HG03139 (cell line): Measurements from ENCODE around the gene RFX2.

Experiments used
- ATAC-seq: cut with Tn5 transposase; IDR thresholded peaks from one replicate; pipeline ENCODE4 v1.9.1; 2021; ENCODE audit not compliant: unreplicated experiment

RFX2 gene

DNA sequence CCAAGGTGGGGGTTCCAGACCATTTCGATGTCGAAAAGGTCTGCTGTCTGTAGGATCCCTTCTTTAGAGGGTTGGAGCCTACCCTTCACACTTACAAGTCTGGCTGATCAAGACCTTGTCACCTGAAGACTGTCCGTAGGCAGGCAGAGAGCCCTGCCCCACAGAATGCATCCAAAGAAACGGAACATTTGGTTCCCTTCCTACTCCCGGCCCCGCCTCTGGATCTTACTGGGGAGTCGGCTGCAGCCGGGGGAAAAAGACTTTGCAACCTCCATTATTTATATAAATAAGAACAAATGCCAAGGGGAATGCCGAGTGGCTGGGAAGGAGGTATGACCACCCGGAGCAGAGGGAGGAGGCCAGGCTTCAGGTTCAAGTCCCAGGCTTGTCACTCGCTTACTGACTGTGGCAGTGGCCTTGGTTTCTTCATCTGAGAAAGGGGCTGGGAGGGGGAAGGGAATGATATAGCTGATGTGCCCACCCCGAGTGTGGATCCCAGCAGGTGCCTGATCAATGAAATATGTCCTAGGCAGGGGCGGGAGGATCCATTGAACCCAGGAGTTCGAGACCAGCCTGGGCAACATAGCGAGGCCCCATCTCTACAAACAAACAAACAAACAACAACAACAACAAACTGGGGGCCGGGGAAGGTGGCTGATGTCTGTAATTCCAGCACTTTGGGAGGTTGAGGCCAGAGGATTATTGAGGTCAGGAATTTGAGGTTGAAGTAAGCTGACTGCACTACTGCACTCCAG, 48.7 kb downstream of the RFX2 start:
- ATAC-seq = no peak

DNA sequence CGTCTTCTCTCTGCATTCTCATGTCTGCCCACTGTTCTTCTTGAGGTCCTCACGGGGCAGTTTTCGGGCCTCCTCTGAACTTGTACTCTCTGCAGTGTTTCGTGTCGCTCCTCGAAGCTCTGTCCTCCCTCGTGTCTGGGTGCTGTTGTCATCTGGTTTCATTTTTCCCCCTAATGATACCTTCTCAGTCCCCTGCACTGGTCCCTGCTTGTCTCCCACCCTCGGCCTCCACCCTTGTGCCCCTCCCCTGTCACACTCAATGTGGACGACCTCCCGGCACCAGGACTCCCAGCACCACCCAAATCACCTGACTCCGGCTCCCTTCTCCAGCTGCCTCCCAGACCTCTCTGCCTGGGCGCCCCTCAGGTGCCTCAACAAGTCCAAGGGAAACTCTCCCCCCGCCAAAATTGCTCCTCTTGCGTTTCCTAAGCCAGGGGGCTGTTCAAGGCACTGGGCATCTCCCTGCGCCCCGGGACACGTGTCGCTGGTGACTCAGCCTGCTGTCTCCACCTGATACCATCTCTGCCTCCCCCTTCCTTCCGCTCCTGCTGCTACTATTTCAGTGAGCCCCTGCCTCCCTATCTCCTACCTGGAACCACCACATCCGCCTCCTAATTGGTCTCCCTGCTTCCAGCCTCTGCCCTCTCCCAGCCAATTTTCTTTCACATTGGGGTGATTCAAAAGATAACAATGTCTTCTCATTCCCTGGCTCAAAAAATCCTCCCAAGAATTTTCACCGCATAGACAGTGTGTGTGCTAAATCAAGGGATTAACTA, 49.5 kb downstream of the RFX2 start:
- no peak for ATAC-seq

DNA sequence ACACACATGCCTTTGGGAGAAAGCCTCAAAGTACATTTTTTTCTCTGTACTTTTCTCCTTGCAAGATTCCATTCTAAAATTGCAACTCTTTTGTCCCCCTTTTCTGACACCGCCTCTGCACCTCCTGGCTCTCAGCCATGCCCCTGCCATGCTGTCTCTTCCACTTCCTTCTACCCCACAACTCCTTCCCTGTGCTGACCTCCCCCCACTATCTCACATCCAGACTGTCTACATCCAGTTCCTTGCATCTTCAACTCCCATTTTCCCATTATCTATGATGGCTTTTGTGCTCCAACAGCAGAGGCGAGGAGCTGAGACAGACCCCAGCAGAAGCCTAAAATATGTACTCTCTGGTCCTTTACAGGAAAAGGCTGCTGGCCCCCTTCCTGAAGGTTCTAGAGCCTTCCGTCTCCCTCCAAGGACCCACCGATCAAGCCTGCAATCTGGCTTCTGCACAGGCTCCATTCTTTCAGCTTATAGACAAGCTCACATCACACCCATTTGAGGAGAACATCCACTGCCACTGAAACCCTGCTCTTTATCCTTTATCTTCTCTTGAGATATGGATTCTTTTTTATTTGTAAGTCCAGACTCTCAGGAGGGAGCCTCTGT, 50.2 kb downstream of the RFX2 start:
- ATAC-seq = no peak

DNA sequence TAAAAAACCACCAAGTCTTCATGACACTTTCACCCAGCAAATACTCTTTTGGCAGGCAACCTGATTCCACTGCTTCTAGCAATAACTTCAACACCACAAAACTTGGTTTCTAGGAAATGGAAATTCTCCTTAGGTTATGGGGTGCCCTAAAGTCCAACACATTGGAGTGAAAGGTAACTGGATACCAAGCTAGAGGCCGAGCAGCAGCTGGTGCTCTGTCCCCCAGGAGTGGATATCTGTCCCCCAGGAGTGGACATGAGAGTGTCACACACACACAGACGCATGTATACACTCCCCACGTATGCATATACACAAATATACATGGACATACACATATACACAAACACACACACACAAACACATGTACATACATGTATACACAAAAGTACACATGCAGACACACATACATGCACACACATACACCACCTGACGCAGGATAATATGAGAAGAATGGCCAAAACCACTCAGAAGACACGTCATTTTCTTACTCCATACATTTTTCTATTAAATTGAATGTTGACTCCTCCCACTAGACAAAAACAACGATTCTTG, 50.8 kb downstream of the RFX2 start:
- no peak for ATAC-seq

DNA sequence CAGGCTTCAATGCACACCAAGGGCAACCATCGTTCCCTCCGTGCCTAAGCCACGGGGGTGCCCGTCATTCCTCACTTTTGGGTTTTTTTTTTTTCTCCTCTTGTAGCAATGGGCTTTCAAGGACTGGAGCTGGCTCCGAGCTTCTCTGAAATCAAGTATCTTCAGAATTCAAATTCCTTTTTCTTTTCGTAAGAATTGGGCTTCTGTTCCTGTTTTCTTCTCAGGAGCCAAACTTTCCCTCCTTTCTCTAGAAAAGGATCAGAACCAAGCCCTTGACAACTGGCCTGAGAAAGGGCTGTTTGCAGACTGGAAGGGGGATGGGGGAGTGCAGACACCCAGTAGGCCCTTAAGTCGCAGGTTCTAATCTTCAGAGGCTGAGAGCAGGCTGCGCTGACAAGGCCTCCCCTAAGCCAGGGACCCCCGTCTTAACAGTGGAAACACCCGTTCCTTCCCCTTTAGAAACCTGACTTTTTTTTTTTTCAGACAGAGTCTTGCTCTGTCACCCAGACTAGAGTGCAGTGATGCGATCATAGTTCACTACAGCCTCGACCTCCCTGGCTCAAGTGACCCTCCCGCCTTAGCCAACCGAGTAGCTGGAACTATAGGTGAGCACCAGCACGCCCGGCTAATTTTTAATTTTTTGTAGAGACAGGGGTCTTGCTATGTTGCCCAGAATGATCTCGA, 51.6 kb downstream of the RFX2 start:
- no peak for ATAC-seq

DNA sequence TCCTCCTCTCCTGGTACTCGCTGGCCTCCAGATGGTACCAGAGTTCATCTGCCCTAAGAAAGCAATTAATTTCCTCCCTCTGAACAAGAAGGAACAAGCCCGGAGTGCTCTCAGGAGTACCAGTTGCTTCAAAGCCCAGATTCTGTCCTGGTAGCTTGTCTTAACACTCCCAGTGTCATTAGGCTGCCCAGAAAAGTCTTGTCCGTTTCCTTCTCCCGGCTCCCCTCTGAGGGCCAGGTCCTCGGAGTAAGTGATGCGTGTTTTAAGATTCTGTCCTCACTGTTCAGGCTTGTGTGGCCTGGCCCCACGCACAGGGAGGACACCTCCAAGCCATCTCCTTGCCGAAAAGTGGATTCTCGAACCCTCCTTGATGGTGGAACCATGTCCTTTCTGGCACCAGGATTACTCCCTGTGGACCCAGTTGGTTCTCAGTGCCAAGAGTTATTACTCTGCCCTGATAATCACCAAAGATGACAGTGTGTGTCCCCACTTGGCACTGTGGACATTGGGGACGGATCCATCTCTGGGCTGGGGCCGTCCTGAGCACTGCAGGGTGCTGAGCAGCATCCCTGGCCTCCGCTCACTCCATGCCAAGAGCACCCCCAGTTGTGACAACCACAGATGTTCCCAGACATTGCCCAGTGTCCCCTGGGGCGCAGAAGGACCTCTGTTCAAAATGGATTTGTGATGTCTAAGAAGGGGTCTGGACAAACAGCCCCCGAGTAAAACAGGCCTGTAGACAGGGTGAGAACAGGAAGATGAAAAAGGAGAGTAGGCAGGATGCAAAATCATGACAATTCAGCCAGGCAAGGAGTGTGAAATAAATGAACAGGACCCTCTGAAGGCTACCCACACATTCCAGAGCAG, 52.4 kb downstream of the RFX2 start:
- ATAC-seq = no peak

DNA sequence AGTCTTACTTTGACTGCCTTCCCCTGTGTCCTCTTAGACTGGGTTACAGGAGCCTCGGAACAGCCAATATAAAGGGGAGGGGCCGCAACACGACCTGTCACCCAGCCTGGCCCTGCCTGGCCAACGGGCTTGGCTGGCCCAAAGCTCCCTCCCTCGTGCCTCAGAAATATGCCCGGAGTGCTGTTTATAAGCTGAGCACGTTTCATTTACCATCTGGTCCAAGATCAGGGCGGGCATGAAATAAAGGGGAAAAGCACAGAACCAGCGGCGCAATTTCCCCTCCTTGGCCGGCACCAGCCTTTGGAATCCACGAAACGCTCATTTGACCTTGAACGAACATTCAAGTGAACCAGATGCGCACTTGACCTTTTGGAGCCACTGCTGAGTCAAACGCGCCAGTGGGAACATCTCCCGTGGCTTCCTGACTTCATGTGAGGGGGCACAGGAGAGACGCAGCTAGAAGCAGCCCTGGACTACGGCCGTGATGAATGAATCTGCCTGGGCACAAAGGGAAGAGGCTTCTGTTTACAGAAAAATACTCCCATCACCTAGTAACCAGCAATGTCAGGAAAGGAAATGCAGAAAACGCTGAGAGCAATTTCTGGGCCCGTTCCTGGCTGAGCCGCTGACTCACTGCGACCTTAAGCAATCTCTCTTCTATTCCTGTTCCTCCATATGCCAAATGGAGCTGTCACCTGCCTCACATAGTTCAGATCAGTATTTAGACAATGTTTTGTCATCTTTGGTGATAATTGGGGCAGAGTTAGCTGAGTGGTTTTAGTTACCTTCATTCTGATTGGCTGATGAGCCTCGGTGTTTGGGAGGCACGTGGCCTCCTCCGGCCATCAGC, 53.3 kb downstream of the RFX2 start:
- no peak for ATAC-seq

DNA sequence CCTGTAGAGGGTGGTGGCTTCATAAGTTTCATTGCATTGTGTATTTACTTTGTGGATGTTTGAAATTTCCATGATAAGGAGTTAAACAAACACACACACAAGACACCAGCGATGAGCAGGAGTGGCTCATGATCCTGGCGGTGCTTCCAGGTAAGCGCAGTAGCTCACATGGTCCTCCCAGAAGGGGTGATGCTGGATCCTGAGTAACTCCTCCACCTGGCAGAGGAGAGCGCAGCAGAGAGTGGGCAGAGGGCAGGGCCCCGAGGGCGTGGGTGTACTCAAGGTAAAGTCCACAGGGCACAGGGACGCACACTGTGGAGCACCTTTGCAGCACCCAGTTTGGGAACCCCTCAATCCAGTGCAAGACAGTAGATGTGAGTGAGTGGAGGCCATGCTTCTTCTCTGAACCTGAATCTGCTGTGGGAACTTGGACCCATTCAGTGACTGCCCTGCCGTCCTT, 54.0 kb downstream of the RFX2 start:
- no peak for ATAC-seq

DNA sequence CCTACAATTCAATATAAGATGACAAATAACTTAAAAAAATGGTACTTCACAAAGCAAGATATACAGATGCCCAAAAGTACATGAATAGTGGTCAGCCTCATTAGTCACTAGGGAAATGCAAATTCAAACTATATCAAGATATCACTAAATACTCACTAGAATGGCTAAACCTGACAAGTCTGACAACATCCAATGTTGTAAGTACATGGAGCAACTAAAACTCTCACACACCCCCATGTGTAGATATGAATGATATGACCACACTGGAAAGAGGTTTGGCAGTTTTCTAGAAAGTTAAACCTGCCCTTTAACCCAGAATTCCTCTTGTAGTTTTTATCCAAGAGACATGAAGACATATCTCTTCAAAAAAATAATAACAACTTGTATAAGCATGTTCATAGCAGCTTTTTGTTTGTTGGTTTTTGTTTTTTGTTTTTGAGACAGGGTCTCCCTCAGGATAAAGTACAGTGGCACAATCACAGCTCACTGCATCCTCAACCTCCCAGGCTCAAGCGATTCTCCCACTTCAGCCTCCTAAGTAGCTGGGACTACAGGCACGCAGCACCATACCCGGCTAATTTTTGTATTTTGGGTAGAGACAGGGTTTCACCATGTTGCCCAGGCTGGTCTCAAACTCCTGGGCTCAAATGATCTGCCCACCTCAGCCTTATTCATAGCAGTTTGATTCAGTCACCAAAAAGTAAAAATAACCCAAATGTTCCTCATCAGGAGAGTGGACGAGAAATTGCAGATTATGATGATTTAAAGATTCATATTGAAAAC, 55.1 kb downstream of the RFX2 start:
- ATAC-seq = no peak

DNA sequence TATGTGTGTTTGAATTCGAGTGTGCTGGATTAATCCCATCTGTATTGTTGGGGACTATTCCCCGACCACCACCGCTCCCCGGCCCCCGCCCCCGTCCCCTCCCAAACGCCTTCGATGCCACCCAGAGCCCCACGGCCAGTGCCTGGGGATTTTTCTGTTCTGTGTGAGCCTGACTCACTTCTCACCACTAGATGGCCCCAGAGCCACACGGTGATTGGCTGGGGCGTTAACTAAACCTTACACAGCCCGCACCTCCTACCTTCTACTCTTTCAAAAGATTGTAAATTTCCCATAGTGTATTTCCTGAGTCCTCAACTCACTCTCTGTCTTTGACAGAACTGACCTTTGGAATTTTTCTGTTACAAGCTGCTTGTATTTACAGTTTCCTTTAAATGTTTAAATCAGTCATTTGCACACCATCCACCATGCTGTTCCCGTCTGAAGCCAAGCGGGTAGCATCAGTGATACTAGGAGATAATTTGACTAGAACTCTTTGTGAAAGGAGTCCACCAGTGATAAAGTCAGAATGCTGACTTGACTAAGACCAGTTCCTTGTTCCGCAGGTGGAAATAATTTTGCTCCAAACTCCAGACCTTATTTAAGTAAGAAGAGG, 61.4 kb downstream of the RFX2 start:
- no peak for ATAC-seq

DNA sequence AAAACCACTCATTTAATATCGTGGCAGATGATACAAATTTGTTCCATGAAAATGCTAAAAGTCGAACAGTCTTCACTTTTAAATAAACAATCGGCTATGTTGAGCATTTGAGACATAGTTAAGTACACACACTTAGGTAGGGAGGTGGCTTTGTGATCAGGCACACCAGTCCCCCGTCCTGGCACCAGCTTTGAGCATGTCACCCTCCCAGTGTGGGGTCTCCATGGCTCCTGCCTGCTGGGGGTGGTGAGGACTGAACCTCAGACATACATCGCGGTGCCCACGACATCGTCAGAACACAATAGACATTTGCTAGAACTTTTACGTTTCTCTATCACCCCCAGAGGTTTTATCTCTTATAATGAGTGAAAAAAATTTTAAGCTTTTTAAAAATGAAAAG, 62.0 kb downstream of the RFX2 start:
- no peak for ATAC-seq

DNA sequence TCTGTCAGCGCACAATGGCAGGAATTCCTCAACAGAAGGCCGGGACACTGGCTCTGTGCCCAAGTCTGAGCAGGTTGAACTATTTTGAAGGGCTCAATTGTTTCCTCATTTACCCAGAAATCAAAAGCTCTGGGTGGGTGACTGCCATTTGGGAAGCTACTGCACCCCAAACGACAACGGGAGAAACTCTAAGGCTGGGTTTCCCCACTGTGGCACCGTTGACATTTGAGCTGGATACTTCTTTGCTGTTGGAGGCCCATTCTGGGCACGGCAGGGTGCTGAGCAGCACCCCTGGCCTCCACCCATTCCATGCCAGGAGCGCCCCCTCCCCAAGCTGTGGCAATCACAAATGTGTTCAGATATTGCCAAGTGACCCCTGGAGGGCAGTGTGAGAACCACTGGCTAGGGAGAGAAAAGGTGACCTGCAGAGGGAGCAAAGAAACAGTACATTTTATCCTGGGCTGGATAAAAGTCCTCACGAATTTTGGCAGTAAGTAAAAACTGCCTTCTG, 62.5 kb downstream of the RFX2 start:
- no peak for ATAC-seq

DNA sequence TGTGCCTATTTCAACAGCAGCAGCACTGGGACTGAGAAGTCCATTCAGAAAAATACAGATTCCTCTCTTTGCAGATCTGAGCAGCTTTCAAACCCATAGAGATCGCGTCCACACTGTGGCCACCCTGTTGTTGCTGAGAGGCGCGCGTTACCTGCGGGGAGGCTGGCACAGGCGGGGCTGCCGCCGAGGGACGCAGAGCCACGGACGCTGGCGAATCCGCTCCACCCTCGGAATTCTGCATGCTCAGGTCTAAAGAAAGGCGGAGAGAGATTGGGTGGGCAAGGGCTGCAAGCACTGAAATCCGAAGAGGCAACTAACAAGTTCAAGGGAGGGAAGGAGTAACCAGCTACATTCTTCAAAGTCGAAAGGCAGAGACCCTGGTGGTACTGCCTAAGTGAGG, 63.0 kb downstream of the RFX2 start:
- ATAC-seq = no peak

DNA sequence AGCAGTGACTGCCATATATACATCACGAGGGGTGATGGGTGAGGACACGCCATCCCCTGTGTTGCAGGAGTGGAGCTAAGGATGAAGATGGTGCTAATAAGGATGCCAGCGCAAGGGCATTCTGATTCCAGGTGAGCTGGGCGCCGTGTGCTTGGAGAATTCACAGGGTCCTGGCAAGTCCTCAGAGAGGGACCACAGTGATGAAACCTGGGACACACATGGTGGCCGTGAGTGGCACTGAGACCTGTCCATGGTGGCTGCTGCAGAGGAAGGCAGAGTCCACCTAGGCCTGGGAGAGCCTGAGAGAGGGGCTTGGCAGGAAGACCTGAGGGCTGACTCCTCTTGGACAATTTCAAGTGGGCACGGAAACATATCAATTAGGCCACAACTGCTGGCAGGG, 65.2 kb downstream of the RFX2 start:
- ATAC-seq = no peak

DNA sequence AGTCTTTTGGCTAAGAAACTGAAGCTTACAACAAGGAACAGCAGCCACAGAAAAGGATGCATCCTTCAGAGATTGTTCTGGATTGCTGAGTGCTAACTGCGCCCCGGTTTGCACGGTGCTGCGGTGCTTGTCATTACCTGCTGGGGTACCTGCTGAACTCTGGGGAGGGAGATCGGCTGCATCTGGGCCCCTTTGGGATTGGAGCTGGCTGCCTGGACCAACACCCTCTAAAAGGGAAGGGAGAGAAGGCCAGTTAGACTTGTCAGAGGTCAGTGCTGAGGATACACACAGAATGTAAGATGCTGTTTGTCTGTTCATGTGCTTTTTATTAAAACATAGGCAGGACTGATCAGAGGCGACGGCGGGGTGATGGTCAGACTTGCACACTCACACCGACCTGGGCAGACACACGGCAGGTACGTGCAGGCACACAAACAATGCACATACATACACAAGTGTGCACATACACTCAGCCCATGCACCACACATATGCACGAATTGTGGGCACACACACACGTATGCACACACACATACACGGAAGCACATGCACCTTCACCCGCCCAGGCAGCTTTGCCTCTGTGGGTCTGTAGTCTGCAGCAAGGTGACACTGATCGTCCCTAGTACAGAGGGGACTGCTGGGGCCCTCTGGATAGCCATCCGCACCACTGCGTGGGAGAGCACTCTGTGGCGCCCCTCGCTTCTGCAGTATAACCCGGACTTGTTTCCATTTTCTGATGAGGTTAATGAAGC, 66.1 kb downstream of the RFX2 start:
- ATAC-seq = no peak

DNA sequence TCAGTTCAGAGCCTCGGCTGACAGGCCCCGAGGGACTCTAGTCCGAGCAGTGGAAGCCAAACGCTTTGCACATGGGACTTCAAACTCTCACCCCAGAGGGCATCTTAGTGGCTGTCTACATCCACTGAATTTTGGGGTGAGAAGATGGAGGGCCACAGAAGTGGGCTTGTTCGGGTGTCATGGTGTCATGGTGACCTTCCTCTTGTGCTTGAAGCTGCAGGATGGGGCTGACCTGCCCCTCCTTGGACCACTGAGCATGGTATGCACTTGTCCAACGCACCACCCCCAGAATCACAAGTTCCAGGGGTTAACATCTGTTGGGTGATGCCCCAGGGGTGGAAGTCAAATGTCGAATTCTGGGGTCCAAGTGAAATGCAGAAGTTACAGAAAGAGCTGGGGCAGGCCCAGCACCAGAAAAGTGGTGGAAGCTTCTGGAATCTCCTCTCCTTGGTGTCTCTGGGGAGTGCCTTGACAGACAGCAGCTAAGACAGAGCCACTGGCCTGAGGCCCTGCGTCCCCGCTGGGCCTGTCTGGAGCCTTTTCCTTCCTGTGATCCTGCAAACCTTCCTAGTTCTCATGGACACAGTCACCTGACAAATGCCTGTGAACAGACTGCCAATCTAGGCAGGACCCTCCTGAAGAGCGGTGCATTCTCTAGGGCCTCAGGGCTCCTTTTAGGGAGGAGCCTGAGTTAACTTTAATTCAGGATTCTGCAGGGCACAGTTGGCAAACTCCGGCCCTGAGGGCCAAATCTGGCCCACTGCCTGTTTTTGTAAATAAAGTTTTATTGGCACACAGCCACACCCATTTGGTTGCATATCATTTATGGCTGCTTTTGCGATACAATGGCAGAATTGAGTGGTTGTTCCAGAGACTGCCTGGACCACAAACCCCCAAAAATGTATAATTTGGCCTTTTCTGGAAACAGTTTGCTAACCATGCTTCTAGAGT, 67.2 kb downstream of the RFX2 start:
- no peak for ATAC-seq
